K562 (cell line): ENCODE data around the gene ZDHHC6.

Experiments used
- ZNF384 ChIP-seq: IDR thresholded peaks from 2 replicates; pipeline ENCODE4 v1.6.1; 2012; ENCODE audit warnings: low read depth, low read length, improper control_type of control experiment
- TF ChIP-seq, protein P1 (sequence below), 3 experiments: IDR thresholded peaks in 2 of 3; conservative IDR thresholded peaks in 1 of 3; 2 replicates each; pipeline ENCODE4 v1.5.1; 2011 to 2012; ENCODE audit warnings: low read length in 3 of 3, mild to moderate bottlenecking in 3 of 3, control low read depth in 2 of 3, improper control_type of control experiment in 1 of 3, inconsistent platforms in 1 of 3, low read depth in 1 of 3, mixed read lengths in 1 of 3, moderate library complexity in 1 of 3; ENCODE audit not compliant: insufficient read depth in 2 of 3

DNA sequence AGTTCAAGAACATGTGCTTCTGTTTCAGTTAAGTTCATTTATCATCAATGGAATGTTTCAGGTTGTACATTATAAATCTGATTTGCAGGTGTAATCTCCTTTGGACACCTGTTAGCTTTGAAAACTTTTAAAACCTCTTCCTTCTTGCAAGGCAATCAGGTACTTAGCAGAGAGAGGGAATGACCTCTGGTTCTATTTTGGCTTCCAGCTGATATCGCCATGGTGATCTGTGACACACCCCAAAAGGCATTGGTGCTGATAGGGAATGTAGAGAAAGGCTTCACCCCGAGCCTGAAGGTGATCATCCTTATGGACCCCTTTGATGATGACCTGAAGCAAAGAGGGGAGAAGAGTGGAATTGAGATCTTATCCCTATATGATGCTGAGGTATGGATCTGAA is 37.4 kb downstream of the ZDHHC6 start:
- TF ChIP-seq, protein P1, sequence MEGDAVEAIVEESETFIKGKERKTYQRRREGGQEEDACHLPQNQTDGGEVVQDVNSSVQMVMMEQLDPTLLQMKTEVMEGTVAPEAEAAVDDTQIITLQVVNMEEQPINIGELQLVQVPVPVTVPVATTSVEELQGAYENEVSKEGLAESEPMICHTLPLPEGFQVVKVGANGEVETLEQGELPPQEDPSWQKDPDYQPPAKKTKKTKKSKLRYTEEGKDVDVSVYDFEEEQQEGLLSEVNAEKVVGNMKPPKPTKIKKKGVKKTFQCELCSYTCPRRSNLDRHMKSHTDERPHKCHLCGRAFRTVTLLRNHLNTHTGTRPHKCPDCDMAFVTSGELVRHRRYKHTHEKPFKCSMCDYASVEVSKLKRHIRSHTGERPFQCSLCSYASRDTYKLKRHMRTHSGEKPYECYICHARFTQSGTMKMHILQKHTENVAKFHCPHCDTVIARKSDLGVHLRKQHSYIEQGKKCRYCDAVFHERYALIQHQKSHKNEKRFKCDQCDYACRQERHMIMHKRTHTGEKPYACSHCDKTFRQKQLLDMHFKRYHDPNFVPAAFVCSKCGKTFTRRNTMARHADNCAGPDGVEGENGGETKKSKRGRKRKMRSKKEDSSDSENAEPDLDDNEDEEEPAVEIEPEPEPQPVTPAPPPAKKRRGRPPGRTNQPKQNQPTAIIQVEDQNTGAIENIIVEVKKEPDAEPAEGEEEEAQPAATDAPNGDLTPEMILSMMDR (IDR thresholded peaks at IDR 0.05 in 2 of 3, conservative IDR thresholded peaks at IDR 0.05 in 1 of 3; ENCODE audit: insufficient read depth in 2 of 3, low read depth in 1 of 3, low read length in 3 of 3), result no peak
- TF ChIP-seq ZNF384, result no peak
